Stimulated activated CD4-positive, alpha-beta T cell treated with anti-CD3 and anti-CD28 coated beads, Interleukin-2, amount 100 ng/mL, for 24 hours (primary cell): ENCODE results near the gene LRRC28.
A peak's percentile ranks its signal among the peaks of the same experiment; 100 is the strongest.

Source experiments
- DNase-seq, 2 donors: peaks; one replicate each; pipeline ENCODE4 v3.0.0-alpha.2; 2020

The LRRC28 gene

DNA sequence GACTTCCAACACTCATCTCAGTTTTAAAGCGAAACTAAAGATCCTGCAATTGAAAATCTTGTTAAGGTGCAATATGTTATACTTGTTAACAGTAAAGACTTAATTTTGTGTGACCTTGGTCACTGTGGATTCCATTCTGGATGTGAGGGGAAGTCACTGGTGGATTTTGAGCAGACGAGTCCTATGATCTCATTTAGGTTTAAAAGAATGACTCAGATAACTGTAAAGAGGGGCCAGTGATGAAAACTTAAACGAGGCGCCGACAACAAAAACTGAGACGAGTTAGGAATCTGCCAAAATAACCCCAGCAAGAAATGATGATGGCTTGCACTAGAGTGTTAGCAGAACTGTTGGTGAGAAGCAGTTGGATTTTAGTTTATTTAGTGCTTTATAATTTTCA lies 56.5 kb downstream of the LRRC28 start:
- DNase-seq = no peak

DNA sequence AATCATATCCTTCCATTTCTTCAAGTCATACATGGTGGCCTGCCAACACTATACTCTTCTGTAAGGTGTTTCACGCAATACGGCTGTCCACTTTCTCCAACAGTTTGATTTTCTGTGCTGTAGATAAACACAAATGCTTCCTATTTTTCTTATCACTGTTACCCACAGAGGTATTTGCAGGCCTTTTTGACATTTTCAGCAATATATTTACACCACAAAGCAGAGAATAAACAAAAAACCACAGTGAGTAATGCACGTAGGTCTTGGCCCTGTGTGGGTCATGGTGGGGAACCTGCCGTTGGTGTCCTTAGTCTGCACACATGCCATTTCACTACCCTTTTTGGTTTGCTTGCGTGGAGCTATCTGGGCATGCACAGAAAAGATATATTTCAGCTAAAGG lies 59.5 kb downstream of the LRRC28 start:
- no peak for DNase-seq

DNA sequence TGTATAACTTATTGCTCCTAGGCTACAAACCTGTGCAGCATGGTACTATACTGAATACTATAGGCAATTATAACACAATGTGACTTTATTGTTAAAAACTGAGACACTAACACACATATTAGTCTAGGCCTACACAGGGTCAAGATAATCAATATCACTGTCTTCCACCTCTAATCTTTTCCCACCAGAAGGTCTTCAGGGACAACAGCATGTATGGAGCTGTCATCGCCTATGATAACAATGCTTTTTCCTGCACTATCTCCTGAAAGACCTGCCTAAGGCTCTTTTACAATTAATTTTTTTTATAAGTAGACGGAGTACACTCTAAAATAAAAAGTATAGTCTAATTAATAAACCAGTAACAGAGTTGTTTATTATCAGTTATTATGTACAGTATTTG lies 60.9 kb downstream of the LRRC28 start:
- no peak for DNase-seq

DNA sequence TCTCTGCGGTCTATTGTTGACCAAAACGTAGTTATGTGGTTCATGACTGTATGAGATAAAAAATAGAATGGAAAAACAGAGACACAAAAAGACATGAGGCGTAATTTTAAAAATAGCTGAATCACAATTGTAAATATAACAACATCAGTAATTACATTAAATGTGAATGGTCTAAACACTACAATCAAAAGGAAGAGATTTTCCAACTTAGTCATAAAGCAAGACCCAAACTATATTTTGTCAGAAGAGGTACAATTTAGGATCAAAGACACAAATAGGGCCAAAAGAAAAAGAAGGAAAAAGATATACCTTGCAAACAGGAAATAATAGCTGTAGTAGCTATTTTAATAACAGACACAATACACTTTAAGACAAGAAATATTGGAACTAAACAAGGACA lies 61.5 kb downstream of the LRRC28 start:
- DNase-seq = no peak

DNA sequence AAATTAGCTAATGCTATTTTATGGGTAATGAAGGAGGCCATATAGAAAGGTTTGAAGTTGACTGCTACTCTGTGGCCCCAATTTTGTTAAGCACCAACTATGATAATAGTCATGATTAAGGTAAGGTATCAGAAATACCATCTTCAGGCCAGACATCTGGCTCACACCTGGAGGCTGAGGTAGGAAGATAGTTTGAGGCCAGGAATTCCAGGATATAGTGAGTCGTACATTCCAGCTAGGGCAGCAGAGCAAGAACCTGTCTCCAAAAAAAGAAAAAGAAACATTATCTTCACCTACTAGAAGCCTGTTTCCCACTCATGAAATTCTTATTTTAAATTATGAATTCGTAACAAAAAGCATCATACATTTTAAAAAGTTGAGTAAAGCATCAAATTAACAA lies 64.4 kb downstream of the LRRC28 start:
- no peak for DNase-seq

DNA sequence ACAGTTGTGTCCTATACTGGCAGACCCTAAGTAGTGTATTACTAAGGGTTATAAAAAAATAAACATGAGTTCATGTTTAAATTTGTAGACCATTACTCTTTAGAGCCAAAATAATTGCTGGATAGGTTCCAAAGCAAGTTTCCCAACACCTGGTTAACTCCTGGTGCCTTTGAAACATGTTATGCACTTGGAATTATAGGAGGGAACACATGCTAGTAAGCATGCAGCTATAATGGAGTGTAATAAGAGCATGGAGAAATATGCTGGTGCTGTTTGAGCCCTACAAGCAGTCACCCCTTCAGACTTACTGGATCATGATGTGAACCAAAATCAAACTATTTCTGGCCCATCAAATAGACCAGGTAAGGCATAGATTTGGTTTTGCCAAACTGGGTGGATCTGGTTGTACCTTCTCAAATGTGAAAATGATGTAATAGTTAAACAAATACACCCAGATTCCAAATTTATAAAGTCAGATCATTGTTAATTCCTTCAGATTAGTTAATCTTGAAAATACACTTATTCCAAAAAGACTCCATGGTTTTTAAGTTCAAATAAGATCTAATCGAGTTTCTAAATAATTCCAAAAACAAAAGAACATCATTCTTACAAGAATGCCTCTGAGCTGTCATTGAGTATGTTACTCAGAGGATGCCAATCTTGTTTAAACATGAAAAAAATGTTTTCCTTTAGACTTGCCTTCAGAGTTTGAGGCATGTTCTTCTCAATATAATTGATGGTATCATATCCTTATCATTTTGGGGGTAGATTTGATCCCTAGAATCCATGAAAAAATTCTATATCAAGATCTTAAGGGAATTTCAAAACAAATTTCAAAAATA lies 69.3 kb downstream of the LRRC28 start:
- DNase-seq = no peak

DNA sequence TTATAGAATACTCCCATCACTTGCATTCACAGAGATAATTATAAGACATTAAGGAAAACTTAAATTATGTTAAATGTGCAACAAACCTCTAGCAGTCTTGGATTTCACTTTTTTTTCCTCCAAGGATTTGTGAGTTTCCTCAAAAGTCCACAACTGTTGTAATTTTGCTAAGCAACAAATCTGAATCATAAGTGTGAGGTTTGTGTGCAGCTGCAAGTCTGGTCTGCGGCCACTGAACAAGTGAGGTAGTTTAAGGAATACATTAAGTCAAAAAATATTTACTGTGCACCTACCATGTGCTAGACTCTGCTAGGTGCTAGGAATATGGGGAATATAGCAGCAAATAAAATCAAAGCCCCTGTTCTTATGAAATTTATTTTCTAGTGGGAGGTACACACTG lies 70.2 kb downstream of the LRRC28 start:
- DNase-seq = no peak

DNA sequence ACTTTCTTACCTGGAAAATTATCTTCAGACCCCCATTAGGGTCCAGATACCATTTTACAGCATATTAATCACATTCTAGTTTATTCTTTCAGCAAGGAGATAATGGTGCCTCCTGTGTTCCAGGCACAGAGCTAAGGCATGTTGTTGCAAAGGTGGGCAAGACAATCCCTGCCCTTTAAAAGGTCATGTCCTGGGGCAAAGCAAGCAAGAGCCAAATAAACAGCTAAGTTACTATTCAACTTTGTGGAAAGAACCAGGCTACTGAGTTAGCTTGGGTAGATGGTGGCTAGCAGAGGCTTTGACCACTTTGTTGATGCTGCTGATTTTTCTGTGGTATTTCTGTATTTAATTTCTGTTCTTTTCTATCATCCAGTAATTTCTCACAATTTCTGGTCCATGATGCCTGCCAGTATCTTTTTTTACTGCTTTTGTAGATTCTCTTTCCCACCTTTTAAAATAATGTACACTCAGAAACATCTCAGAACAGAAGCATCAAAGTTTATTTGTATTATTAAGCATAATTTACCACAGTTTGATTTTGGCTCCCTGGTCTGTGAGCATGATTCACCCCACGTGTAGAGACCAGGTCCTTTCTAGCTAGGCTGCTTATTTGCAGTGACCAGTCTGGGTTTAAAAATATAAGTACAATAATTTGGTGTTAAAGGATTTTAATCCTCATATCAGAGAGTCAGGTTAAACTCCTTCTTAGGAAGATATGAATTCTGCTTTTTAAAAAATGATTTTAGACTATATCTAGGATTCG lies 71.5 kb downstream of the LRRC28 start:
- no peak for DNase-seq

DNA sequence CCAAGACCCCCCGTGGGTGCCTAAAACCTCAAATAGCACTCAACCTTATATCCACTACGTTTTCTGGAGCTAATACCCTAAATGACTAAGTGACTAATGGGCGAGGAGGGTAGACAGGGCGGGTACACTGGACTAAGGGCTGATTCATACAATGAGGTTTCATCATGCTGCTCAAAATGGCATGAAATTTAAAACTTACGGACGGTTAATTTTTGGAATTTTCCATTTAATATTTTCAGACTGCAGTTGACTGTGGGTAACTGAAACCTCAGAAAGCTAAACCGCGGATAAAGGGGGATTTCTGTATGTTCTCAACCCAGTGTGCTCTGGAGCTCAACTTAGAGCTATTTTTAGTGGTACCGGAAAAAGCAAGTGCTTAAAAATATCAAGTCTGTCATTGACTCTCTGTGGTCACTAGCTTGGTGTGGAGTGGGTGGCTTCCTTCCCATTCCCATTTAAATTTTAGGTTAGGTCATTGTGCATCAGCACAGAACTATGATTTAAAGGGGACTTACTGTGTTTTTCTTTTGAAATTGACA lies 72.9 kb downstream of the LRRC28 start:
- DNase-seq = peak in 1 of 2 donors; percentile 6

DNA sequence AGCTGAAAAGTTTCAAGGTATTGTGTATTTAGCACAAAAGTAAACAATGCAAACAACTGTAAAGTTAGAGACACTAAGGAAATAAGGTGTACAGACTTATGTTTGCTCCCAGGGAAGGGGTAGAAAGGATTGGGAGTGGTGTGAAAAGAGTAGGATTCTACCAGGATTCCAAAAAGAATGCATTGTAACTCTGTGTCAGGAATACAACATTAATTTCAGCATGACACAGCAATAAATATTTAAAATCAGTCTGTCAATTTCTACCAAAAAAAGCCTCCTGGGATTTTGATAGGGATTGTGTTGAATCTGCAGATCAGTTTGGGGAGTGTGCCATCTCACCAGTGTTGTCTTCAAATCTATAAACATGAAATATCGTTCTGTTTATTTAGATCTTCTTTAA lies 73.4 kb downstream of the LRRC28 start:
- DNase-seq = no peak

DNA sequence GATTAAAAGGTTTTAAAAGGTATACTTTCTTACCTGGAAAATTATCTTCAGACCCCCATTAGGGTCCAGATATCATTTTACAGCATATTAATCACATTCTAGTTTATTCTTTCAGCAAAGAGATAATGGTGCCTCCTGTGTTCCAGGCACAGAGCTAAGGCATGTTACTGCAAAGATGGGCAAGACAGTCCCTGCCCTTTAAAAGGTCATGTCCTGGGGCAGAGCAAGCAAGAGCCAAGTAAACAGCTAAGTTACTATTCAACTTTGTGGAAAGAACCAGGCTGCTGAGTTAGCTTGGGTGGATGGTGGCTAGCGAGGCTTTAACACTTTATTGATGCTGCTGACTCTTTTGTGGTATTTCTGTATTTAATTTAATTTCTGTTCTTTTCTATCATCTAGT lies 75.0 kb downstream of the LRRC28 start:
- no peak for DNase-seq

DNA sequence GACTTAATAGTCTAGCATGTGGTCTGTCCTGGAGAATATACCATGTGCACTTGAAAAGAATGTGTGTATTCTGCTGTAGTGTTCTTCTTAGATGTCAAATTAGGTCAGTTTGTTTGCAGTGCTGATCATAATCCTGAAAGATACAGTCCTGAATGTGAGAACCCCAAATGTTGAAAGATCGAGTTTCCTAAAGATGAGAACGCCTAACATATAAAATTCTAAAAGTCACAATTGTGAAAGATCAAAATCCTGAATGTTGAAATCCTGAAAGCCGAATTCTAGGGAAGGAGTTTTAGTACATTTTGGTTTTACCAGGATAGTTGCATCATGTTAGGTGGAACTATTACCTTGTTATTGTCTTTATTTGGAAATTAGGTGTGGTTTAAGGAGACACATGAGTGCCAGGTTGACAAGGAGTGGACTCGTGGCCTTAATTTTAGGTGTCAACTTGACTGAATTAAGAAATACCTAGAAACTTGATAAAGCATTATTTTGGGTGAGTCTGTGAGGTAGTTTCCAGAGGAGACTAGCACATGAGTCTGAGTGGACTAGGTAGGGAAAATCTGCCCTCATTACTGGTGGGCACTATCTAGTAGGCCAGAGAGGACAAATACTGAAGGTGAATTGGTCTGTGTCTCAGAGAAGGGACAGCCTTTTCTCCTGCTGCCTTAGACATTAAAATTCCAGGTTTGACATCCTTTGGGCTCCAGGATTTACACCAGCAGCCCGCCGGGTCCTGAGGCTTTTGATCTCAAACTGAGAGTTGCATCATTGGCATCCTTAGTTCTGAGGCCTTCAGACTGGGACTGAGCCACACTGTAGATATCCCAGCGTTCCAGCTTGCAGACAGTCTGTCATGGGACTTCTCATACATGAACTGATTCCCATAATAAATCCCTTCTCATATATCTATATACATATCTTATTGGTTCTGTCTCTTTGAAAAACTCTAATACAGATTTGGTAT lies 77.1 kb downstream of the LRRC28 start:
- no peak for DNase-seq

DNA sequence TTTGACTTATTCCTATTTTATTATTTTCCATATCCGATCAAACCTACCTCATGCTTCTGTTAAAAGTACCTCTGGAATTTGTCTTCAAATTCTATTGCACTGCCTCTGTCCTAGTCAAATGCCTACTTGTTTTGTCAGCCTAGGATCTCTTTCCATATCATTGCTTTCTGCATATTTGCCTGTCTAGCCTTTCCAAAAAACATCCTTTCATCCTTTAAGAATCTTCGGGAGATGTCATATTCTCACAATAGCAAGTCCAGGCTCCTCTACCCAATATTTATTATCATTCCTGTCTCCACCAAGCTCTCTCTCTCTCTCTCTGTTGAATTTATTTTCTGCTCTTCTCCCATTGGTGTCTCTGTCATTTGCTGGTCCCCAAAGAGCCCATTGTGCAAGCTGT lies 80.1 kb downstream of the LRRC28 start:
- DNase-seq = no peak

DNA sequence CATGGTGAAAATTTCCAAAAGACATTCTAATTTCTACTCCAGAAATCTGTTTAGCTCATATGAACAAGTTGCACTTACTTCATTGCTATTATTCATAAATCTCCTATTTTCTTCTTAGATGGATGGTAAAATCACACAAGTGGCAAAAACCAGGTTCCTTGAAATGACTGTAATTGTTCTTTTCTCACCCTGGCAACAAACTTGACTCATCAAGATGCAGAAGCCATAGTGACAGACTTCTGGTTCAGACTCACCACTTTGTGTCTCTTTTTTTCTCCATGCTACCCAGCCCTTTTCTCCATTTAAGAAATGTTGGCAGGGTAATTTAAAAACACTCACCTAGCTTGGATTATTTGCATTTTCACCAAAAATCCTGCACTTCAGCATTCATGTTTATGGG lies 82.1 kb downstream of the LRRC28 start:
- DNase-seq = no peak

DNA sequence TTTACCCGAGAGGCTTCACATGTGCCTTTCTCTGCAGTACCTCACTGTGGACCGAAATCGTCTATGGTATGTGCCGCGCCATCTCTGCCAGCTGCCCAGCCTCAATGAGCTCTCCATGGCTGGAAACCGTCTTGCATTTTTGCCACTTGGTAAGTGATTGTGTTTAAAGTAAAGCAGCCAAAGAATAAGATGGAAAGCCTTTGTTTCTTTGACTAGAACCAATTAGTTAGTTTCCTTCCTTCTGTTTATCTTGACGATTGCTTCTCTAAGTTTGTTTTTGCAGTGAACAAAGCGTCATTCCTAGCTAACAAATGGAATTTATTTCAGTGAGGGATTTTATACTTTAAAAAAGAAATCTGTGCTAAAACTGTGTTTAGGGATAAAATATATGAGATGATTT lies 82.7 kb downstream of the LRRC28 start:
- DNase-seq = no peak

DNA sequence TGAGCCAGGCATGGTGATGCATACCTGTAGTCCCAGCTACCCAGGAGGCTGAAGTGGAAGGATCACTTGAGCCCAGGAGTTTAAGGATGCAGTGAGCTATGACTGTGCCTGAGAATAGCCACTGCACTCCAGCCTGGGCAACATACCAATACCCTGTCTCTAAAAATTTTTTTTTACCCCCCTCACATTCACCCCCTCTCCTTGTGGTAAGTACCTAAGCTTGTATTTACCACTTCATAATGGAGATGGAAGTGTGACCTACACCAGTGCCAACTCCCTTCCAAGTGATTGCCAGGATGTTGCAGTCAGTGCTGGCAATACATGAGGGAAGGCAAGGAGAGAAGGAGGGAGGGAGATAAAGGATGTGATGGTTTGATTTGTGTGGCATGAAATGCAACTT lies 84.2 kb downstream of the LRRC28 start:
- no peak for DNase-seq

DNA sequence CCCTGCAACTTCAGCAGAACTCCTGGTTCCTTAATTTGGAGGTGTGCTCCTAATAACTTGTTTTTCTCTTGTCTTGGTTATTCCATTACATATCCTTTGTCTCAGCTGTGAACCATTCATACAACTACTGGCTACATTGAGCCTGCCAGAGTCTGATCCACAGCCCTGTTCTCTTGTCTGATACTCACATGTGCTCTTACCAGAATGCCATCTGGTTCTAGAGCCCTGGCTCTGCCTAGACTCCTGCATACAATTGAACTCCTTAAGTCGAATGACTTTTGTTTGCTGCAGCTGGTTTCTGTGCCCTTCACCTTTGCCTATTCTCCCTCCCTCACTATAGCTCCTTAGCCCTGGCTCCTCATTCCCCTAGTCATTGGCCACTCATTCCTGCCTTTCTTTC lies 85.5 kb downstream of the LRRC28 start:
- DNase-seq = no peak

DNA sequence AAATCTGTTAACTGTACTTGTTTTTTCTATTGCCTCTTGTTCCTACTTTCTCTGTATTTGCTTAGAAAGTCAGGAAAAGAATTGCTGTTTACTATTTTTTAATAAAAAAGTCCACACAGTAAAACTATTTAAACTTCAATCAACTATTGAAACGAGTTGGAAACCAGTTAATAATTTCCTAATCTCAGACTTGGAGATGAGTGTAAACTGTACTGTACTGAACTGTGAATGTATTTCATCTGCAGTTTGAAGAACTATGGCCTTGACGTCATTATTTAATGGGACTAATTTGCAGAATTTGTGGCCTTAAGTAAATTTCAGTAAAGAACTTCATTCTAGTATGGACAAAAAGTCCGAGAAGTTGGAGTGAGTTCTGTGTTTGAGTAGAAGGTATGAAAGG lies 89.1 kb downstream of the LRRC28 start:
- DNase-seq = no peak

DNA sequence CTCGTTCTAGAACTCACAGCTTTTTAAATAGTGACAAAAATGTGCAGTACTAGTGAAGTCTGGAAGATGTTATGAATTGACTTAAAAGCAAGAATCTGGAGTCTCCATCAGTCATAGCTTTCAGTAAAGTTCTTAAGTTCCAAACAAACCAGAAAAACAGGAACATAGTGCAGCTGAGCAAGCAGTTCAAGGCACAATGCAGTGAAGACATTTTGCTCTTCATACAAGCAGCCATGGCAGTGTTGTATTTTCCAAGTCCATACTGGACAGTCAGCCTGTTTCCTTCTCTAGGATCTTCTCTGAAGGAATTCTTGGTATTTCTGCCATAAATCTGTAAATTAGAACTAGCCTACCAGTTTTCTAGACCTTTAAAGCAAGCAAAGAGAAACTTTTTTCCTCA lies 90.5 kb downstream of the LRRC28 start:
- no peak for DNase-seq

DNA sequence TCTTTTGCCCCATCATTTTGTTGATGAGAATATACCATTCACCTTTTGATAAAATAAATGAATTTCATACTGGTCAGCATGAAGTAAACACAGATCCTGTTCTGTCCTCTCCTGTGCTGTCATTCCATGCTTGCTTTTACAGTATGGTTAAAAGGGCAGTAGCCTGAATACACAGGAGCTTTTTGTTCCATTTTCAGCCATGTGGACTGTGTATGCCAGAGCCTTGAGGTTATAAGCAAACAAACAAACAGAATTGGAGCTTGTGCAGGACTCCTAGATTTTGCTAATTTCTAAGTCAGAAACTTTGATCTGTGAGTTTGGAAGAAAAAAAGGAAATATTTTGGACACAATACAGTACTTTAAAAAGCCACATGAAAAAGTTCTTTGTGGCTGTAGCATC lies 91.9 kb downstream of the LRRC28 start:
- no peak for DNase-seq

DNA sequence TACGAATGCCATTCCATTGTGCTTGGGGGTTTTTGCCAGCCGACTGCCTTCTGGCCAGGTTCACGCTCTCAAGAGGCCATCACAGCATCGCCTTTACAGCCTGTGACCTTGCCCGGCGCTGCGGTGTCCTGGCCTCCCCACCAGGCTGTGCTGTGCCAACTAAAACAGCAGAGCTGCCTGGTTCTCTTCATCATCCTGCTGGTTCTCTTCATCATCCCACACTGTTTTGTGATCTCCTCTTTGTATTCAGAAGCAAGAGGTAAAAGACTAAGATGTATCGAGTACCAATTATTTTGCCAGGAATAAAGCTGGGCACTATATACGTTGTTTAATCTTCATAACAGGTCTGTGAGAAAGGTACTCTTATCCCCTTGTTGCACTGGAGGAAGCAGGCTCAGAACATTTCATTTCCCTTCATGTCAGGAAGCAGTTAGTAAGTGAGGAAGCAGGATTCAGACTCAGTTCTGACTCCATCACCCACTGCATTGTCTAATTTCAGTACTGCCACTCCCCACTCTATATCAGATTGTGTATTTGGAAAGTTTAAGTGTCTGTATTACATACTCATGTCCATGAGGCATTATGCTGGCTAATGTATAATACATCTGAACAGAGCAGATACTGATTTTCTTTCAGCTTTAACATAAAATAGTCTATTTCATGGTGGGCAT lies 92.7 kb downstream of the LRRC28 start:
- peak; percentile 33 to 51 for DNase-seq

DNA sequence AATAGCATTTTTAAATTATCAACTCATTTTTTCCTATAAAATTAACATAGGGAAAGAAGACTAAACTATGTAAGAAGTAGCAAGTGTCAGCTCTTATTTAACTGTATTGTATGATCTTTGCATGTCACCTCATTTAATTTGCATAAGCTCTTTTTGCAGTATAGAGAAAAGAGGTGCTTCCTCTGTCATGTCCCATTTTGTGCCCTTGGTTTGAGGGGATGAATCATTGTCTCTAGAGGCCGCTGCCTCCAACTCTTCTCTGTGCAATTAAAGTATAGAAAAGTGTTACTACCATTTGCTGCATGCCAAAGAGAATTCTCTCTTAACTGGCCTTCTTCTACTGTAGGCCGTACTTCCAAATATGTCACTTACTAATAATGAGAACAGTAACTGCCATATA lies 93.4 kb downstream of the LRRC28 start:
- DNase-seq = no peak
